ENCODE measurements around the gene FLOT1. TPM values are rescaled to one million over a fixed set of nuclear protein-coding genes. Genes with fewer than 3 reads are reported as not detected.
A peak's percentile ranks its signal among the peaks of the same experiment; 100 is the strongest.

Gene FLOT1
- total and polyA plus RNA-seq, 9 of the 15 experiments (the other 6 are each of a cell fraction or from before 2014, with no cell fraction given), result 11.7 to 149 (median 118) TPM

- TF ChIP-seq JUN (IDR thresholded peaks at IDR 0.05; ENCODE audit: borderline replicate concordance, low read depth, low read length) (peak; percentile 57; the same call in 1 of the 2 replicates), JUN (CRISPR knock-in tag; IDR thresholded peaks at IDR 0.05; ENCODE audit: borderline replicate concordance) (no peak), ARID2 (IDR thresholded peaks at IDR 0.05) (no peak), ZNF707 (CRISPR knock-in tag; conservative IDR thresholded peaks at IDR 0.05) (no peak), NR2F6 (CRISPR knock-in tag; IDR thresholded peaks at IDR 0.05) (peak; percentile 87; the same call in 1 of the 2 replicates), KDM4B (IDR thresholded peaks at IDR 0.05; ENCODE audit: borderline replicate concordance in 2 of 2, low read depth in 1 of 2) (no peak), NR1H2 (CRISPR knock-in tag; IDR thresholded peaks at IDR 0.05) (0 out of 2 replicates have a peak, but pooled peaks have one; percentile 36), ERF (CRISPR knock-in tag; IDR thresholded peaks at IDR 0.05) (peak; percentile 98), SMARCA5 (IDR thresholded peaks at IDR 0.05) (no peak), SETDB1 (IDR thresholded peaks at IDR 0.05; ENCODE audit: low read length) (no peak), CAMTA2 (CRISPR knock-in tag; conservative IDR thresholded peaks at IDR 0.05) (peak; percentile 86; the same call in 1 of the 2 replicates), ZNF449 (CRISPR knock-in tag; IDR thresholded peaks at IDR 0.05) (no peak), PYGO2 (tag; IDR thresholded peaks at IDR 0.05) (no peak), POLR3A (IDR thresholded peaks at IDR 0.05; ENCODE audit: borderline replicate concordance, extremely low read depth, insufficient read depth, insufficient read length) (no peak), MAX (CRISPR knock-in tag; IDR thresholded peaks at IDR 0.05) (peak; percentile 95), ZNF212 (CRISPR knock-in tag; IDR thresholded peaks at IDR 0.05) (peak; percentile 68; the same call in 1 of the 2 replicates)
- TF ChIP-seq, protein P1, sequence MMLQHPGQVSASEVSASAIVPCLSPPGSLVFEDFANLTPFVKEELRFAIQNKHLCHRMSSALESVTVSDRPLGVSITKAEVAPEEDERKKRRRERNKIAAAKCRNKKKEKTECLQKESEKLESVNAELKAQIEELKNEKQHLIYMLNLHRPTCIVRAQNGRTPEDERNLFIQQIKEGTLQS (IDR thresholded peaks at IDR 0.05), result no peak
- TF ChIP-seq, protein P1 (CRISPR knock-in tag; conservative IDR thresholded peaks at IDR 0.05), result no peak
- TF ChIP-seq, protein P2, sequence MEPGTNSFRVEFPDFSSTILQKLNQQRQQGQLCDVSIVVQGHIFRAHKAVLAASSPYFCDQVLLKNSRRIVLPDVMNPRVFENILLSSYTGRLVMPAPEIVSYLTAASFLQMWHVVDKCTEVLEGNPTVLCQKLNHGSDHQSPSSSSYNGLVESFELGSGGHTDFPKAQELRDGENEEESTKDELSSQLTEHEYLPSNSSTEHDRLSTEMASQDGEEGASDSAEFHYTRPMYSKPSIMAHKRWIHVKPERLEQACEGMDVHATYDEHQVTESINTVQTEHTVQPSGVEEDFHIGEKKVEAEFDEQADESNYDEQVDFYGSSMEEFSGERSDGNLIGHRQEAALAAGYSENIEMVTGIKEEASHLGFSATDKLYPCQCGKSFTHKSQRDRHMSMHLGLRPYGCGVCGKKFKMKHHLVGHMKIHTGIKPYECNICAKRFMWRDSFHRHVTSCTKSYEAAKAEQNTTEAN (CRISPR knock-in tag; IDR thresholded peaks at IDR 0.05), result peak; percentile 69; the same call in 1 of the 2 replicates
- TF ChIP-seq, protein P3, sequence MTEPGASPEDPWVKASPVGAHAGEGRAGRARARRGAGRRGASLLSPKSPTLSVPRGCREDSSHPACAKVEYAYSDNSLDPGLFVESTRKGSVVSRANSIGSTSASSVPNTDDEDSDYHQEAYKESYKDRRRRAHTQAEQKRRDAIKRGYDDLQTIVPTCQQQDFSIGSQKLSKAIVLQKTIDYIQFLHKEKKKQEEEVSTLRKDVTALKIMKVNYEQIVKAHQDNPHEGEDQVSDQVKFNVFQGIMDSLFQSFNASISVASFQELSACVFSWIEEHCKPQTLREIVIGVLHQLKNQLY (CRISPR knock-in tag; conservative IDR thresholded peaks at IDR 0.05), result peak in 1 of 2 experiments; percentile 96; a peak in 2 of 4 replicates
- TF ChIP-seq, protein P4, sequence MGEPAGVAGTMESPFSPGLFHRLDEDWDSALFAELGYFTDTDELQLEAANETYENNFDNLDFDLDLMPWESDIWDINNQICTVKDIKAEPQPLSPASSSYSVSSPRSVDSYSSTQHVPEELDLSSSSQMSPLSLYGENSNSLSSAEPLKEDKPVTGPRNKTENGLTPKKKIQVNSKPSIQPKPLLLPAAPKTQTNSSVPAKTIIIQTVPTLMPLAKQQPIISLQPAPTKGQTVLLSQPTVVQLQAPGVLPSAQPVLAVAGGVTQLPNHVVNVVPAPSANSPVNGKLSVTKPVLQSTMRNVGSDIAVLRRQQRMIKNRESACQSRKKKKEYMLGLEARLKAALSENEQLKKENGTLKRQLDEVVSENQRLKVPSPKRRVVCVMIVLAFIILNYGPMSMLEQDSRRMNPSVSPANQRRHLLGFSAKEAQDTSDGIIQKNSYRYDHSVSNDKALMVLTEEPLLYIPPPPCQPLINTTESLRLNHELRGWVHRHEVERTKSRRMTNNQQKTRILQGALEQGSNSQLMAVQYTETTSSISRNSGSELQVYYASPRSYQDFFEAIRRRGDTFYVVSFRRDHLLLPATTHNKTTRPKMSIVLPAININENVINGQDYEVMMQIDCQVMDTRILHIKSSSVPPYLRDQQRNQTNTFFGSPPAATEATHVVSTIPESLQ (CRISPR knock-in tag; IDR thresholded peaks at IDR 0.05), result peak; percentile 74; the same call in 1 of the 2 replicates
Measured at GRCh38 chr6:30721198-30722024, 21.1 kb downstream of the FLOT1 start (continued).
